ENCODE data around the gene FMNL2.
A peak's percentile ranks its signal among the peaks of the same experiment; 100 is the strongest.

The FMNL2 gene

DNA sequence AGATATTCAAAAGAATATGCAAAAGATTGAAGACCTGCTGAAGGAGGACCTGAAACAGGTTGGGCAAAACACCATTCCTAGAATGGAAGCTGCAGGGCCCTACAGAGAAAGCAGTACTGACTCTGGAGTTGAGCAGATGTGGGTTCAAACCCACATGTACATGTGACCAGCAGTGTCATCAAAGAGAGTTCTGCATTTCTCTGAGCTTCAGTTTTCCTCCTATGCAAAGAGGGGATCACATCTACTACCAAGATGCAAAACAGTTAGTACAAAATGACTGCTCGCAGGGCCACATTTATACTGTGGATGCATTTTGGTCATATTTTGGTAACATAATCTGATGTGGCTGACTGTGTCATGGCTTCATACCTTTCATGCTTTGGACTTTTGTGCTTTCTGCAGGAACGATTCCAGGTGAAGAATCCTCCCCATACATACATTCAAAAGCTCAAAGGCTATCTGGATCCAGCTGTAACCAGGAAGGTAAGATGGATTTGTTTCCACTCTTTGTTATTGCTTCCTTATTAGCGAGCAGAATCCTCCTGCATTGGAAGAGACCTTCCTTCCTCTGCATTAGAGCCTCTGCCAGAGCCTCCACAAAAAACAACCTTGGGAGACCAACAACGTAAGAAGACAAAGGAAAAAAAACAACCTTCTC lies 207.5 kb downstream of the FMNL2 start:
- DNase-seq (ENCODE audit: low read depth, low spot score) = no peak
- TF ChIP-seq CTCF (IDR thresholded peaks at IDR 0.05; ENCODE audit: low read depth, low read length) = no peak
- no peak overlapping the region for H3K4me3 ChIP-seq (ENCODE audit: low read depth, low read length)
- in situ Hi-C loops (cut with HindIII; ENCODE audit: low sequenced_read_pairs) = no loop called here

DNA sequence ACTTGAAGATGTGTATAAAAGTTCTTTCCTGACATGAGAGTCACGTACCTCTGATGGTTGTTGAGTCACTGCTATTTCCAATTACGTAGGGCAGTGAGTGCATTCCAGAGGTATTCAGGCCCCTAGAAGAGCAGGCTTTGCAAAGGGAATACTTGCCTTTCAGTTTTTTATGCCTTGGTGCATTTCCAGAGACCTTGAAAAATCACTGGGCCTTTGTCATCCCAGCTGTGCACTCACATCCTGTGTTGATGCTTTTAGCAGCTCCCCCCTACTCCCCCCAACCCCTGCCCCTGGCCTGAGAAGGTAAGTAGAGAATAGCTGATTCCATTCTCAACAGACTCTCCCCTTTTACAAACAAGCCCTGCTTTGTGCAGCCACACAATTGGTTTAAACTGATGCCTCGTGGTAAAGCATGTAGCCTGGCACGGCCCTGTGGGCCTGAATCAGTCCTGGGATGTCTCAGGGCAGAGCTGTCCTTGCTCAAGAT lies 208.1 kb downstream of the FMNL2 start:
- in situ Hi-C loops (cut with HindIII; ENCODE audit: low sequenced_read_pairs) = no loop called here
- no peak for TF ChIP-seq CTCF (IDR thresholded peaks at IDR 0.05; ENCODE audit: low read depth, low read length)
- H3K4me3 ChIP-seq (ENCODE audit: low read depth, low read length) = no peak overlapping the region
- DNase-seq (ENCODE audit: low read depth, low spot score) = peak; percentile 96

GRCh38 chr2:152543717-152544116 lies 208.7 kb downstream of the FMNL2 start:
- H3K4me3 ChIP-seq (ENCODE audit: low read depth, low read length) = no peak overlapping the region
- in situ Hi-C loops (cut with HindIII; ENCODE audit: low sequenced_read_pairs) = no loop called here
- no peak for DNase-seq (ENCODE audit: low read depth, low spot score)
- TF ChIP-seq CTCF (IDR thresholded peaks at IDR 0.05; ENCODE audit: low read depth, low read length) = no peak

DNA sequence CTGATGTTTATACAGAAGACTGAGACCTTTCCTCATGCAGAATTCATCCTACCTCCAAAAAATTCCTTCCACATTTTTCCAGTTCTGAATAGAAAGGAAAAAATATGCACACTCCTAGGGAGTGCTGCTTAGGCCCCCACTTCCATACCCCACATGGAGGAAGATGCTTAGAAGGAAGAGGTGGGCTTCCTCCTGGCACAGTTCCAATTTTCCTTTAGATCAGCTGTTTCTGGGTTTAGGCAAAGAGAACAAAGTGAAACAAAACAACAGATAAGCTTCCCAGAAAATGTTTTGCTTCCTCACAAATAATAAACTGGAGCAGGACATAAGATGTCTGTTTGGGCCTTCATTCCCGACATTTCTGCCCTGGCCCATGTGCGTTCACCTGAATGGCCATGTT lies 209.7 kb downstream of the FMNL2 start:
- no peak for DNase-seq (ENCODE audit: low read depth, low spot score)
- H3K4me3 ChIP-seq (ENCODE audit: low read depth, low read length) = no peak overlapping the region
- TF ChIP-seq CTCF (IDR thresholded peaks at IDR 0.05; ENCODE audit: low read depth, low read length) = no peak
- in situ Hi-C loops (cut with HindIII; ENCODE audit: low sequenced_read_pairs) = no loop called here

GRCh38 chr2:152546230-152546837 lies 211.4 kb downstream of the FMNL2 start:
- TF ChIP-seq CTCF (IDR thresholded peaks at IDR 0.05; ENCODE audit: low read depth, low read length) = no peak
- no peak for DNase-seq (ENCODE audit: low read depth, low spot score)
- in situ Hi-C loops (cut with HindIII; ENCODE audit: low sequenced_read_pairs) = no loop called here
- H3K4me3 ChIP-seq (ENCODE audit: low read depth, low read length) = no peak overlapping the region

- no peak for TF ChIP-seq CTCF (IDR thresholded peaks at IDR 0.05; ENCODE audit: low read depth, low read length)
- in situ Hi-C loops (cut with HindIII; ENCODE audit: low sequenced_read_pairs) = no loop called here
- no peak overlapping the region for H3K4me3 ChIP-seq (ENCODE audit: low read depth, low read length)
- no peak for DNase-seq (ENCODE audit: low read depth, low spot score)
Measured at GRCh38 chr2:152548111-152548875, 213.3 kb downstream of the FMNL2 start.

All from astrocyte of the spinal cord (primary cell).